IPS-18c (cell line): ENCODE measurements around the gene FZR1.
A peak's percentile ranks its signal among the peaks of the same experiment; 100 is the strongest.
"Not testable (repeated sequence)": the region's sequence is repeated elsewhere in the genome, so short reads cannot be mapped to it uniquely, and the experiment has no call there.

Experiments used
- H3K4me3 ChIP-seq: 2 replicates; pipeline ENCODE4 v1.7.0; 2013; ENCODE audit warnings: low read depth, mild to moderate bottlenecking, low read length, moderate library complexity; ENCODE audit not compliant: insufficient read depth
- H3K9me3 ChIP-seq: one replicate; pipeline ENCODE4 v1.6.1; 2013; ENCODE audit warnings: mild to moderate bottlenecking, low read length, moderate library complexity; ENCODE audit not compliant: control insufficient read depth, insufficient read depth

Gene FZR1

GRCh38 chr19:3570606-3571011, 64.5 kb downstream of the FZR1 start:
- Histone ChIP-seq H3K4me3 (no peak overlapping the region), H3K9me3 (no peaks in the 10 kb centered on the region)

GRCh38 chr19:3572132-3572854, 66.2 kb downstream of the FZR1 start:
- no peaks in the 10 kb centered on the region for H3K9me3 ChIP-seq
- H3K4me3 ChIP-seq, result peak overlapping the region; percentile 15; the same call in 1 of the 2 replicates

GRCh38 chr19:3572855-3573161, 66.7 kb downstream of the FZR1 start, which contains the start of gene HMG20B:
HMG20B (plus strand) TSS chr19:3572944; CDS start chr19:3573310, 366 bp downstream.
- H3K9me3 ChIP-seq, result no peaks in the 10 kb centered on the region
- H3K4me3 ChIP-seq, result peak within 1 kb of the TSS; percentile 92

GRCh38 chr19:3573162-3573857, 67.2 kb downstream of the FZR1 start:
- no peaks in the 10 kb centered on the region for H3K9me3 ChIP-seq
- peak overlapping the region; percentile 92 for H3K4me3 ChIP-seq

GRCh38 chr19:3573858-3574637, 67.9 kb downstream of the FZR1 start:
- H3K9me3 ChIP-seq, result no peaks in the 10 kb centered on the region
- H3K4me3 ChIP-seq, result peak overlapping the region; percentile 92; the same call in 1 of the 2 replicates

GRCh38 chr19:3575260-3575741, 69.2 kb downstream of the FZR1 start:
- Histone ChIP-seq H3K9me3 (no peaks in the 10 kb centered on the region), H3K4me3 (no peak overlapping the region)

- Histone ChIP-seq H3K4me3 (peak overlapping the region; percentile 65), H3K9me3 (no peaks in the 10 kb centered on the region)
Observed at GRCh38 chr19:3575949-3576673, 70.0 kb downstream of the FZR1 start.

GRCh38 chr19:3576696-3577443, 70.8 kb downstream of the FZR1 start:
- H3K4me3 ChIP-seq, result peak overlapping the region; percentile 65

GRCh38 chr19:3577723-3578344, 71.7 kb downstream of the FZR1 start:
- Histone ChIP-seq H3K9me3 (no peaks in the 10 kb centered on the region), H3K4me3 (peak overlapping the region; percentile 51)

More at GRCh38 chr19:3576696-3577443, 70.8 kb downstream of the FZR1 start:
- no peaks in the 10 kb centered on the region for H3K9me3 ChIP-seq

- no peak overlapping the region; the same call in 1 of the 2 replicates for H3K4me3 ChIP-seq
- H3K9me3 ChIP-seq, result no peaks in the 10 kb centered on the region
Observed at GRCh38 chr19:3578390-3578789, 72.3 kb downstream of the FZR1 start.

- H3K9me3 ChIP-seq, result no peaks in the 10 kb centered on the region
- H3K4me3 ChIP-seq, result no peak overlapping the region
Observed at GRCh38 chr19:3580156-3580934, 74.2 kb downstream of the FZR1 start.

- not testable (repeated sequence) for H3K4me3 ChIP-seq, H3K9me3 ChIP-seq
Observed at GRCh38 chr19:3581792-3582191, 75.7 kb downstream of the FZR1 start.

GRCh38 chr19:3584036-3584802, 78.1 kb downstream of the FZR1 start:
- not testable (repeated sequence) for H3K4me3 ChIP-seq, H3K9me3 ChIP-seq

- Histone ChIP-seq H3K9me3 (no peaks in the 10 kb centered on the region), H3K4me3 (peak within 1 kb of the TSS; percentile 49; the same call in 1 of the 2 replicates)
Observed at GRCh38 chr19:3585301-3586126, 79.4 kb downstream of the FZR1 start, which contains the start of gene GIPC3. GIPC3 (plus strand) TSS chr19:3585478; CDS start chr19:3585598, 120 bp downstream.
